ENCODE results near the gene KLF7. TPM values are rescaled to one million over a fixed set of nuclear protein-coding genes. Genes with fewer than 3 reads are reported as not detected.
A peak's percentile ranks its signal among the peaks of the same experiment; 100 is the strongest.

KLF7 gene
- total RNA-seq, 1 experiment from 2014 or later, result 5.5 TPM

DNA sequence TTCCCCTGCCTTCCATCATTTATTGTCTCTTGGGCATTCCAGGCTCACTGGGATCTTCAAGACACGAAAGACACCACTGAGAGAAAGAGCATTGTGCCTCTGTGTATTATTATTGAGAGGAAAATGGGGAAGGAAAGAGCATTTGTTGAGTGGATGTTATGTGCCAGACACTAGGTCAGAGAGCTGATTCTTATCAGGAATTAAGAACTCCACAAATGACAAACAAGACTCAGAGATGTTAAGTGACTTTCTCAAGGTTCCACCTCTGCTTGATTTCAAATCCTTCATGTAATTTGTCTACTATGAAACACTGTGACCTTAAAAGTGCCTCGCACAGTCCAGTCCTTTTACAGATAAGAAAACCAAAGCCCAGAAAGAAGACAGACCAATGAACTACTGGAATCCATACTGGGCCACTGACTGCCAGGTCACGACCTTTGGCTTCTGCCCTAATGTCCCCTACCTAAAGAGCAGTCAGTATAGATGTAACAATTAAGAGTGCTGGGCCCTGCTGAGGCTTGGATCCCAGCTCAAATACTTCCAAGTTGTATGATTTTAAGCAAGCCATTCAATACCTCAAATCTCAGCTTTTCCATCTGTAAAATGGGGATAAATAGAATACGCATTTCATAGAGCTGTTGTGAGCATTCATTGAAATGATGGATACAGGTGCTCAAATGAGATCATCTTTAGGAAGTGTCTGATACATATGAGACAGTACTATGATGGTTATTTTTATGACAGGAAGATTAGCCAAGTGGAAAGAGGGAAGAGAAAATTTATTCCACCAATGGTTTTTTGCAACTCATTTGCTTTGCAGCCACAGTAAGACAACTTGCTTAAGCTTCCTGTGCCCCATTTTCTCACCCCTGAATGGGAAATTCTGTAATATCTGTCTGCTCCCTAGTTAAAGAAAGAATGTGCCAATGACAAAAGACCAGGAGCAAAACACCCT is 10.9 kb downstream of the KLF7 start:
- in situ Hi-C loops (cut with HindIII; ENCODE audit: low pct_unique_long_range_greater_than_20kb, low sequenced_read_pairs), result no loop called here
- no peak for DNase-seq (ENCODE audit: low read depth)

GRCh38 chr2:207153266-207153975 is 12.3 kb downstream of the KLF7 start:
- in situ Hi-C loops (cut with HindIII; ENCODE audit: low pct_unique_long_range_greater_than_20kb, low sequenced_read_pairs), result no loop called here
- DNase-seq (ENCODE audit: low read depth), result no peak

DNA sequence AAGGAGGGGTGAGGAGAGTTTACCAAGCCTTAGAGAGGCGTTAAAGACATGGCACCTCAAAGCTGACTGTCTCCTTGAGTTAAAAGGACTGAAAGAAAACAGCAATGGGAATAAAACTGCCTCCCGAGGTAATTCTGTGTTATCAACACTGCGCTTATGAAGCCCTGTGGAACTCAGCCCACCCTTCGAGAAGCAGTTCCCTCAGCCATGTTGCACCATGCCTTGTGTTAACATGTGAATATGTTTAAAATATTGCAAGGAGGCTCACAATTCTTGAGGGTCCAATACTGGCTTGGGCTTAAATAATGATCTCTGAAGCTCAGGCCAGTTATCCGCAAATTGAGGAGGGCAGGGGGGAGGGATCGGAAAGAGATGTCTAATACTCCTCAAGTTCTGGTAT is 14.7 kb downstream of the KLF7 start:
- no peak for DNase-seq (ENCODE audit: low read depth)
- in situ Hi-C loops (cut with HindIII; ENCODE audit: low pct_unique_long_range_greater_than_20kb, low sequenced_read_pairs), result no loop called here

DNA sequence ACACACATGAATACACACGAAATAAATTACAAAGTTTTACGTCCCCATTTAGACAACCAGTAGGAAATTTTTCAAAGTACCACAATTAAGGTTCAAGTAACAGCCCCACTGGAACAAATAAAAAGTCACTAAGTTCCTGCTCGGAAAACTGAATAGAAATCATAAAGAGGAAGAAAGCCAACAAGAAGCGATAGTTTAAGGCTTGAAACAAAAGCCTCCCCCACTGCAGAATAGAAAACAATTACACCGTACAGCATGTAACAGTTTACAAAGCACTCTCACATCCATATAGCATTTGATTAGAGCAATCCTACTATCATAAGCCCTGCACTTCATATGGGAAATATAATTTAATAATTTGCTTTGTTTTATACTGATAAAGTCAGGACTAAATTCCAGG is 15.5 kb downstream of the KLF7 start:
- in situ Hi-C loops (cut with HindIII; ENCODE audit: low pct_unique_long_range_greater_than_20kb, low sequenced_read_pairs), result no loop called here
- DNase-seq (ENCODE audit: low read depth), result no peak

- no peak for DNase-seq (ENCODE audit: low read depth)
- in situ Hi-C loops (cut with HindIII; ENCODE audit: low pct_unique_long_range_greater_than_20kb, low sequenced_read_pairs), result no loop called here
Observed at GRCh38 chr2:207149249-207150213, 16.2 kb downstream of the KLF7 start.

GRCh38 chr2:207148020-207148419 is 17.7 kb downstream of the KLF7 start:
- in situ Hi-C loops (cut with HindIII; ENCODE audit: low pct_unique_long_range_greater_than_20kb, low sequenced_read_pairs), result no loop called here
- DNase-seq (ENCODE audit: low read depth), result no peak

- in situ Hi-C loops (cut with HindIII; ENCODE audit: low pct_unique_long_range_greater_than_20kb, low sequenced_read_pairs), result no loop called here
- DNase-seq (ENCODE audit: low read depth), result no peak
Observed at GRCh38 chr2:207144173-207144785, 21.5 kb downstream of the KLF7 start.

GRCh38 chr2:207143215-207144172 is 22.3 kb downstream of the KLF7 start:
- peak; percentile 27 for DNase-seq (ENCODE audit: low read depth)

GRCh38 chr2:207142461-207142860 is 23.3 kb downstream of the KLF7 start:
- DNase-seq (ENCODE audit: low read depth), result no peak
- in situ Hi-C loops (cut with HindIII; ENCODE audit: low pct_unique_long_range_greater_than_20kb, low sequenced_read_pairs), result no loop called here

More at GRCh38 chr2:207143215-207144172, 22.3 kb downstream of the KLF7 start:
- in situ Hi-C loops (cut with HindIII; ENCODE audit: low pct_unique_long_range_greater_than_20kb, low sequenced_read_pairs), result no loop called here

DNA sequence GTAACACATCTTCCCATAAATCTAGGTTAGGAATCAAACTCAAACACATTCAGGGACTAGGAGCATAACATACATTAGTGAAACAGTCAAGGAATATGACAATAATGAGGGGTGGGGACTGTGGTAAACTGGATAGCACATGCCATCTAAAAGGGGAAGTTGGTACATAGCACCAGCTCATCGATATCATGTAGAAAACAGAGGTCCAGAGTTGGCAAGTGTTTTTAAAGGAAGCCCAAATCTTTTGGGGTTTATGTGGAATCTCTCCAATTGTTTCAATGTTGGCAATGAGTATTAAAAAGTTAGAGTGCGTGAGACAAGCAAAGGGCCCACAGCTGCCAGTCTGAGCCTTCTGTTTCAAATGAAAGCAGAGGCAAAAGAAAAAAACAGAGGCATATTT is 24.4 kb downstream of the KLF7 start:
- in situ Hi-C loops (cut with HindIII; ENCODE audit: low pct_unique_long_range_greater_than_20kb, low sequenced_read_pairs), result no loop called here
- DNase-seq (ENCODE audit: low read depth), result no peak

GRCh38 chr2:207140265-207140664 is 25.5 kb downstream of the KLF7 start:
- no peak for DNase-seq (ENCODE audit: low read depth)
- in situ Hi-C loops (cut with HindIII; ENCODE audit: low pct_unique_long_range_greater_than_20kb, low sequenced_read_pairs), result no loop called here

DNA sequence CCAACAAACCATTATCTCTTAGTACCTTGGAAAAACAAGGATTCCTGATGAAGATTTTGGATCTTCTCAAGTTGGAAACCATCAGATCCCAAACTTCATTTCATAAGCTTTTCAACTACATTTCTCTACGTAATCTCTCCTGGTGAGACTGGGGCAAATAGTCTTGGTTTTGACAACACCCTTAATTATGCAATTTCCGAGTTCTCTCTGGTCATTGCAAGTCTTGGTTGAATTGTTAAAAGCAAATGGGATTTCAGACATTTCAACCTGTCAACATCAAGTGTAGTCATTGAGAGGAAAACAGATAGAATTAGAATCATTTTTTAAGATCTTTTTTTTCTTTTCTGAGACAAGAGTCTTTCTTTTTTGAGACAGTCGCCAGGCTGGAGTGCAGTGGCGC is 26.2 kb downstream of the KLF7 start:
- no peak for DNase-seq (ENCODE audit: low read depth)
- in situ Hi-C loops (cut with HindIII; ENCODE audit: low pct_unique_long_range_greater_than_20kb, low sequenced_read_pairs), result no loop called here

DNA sequence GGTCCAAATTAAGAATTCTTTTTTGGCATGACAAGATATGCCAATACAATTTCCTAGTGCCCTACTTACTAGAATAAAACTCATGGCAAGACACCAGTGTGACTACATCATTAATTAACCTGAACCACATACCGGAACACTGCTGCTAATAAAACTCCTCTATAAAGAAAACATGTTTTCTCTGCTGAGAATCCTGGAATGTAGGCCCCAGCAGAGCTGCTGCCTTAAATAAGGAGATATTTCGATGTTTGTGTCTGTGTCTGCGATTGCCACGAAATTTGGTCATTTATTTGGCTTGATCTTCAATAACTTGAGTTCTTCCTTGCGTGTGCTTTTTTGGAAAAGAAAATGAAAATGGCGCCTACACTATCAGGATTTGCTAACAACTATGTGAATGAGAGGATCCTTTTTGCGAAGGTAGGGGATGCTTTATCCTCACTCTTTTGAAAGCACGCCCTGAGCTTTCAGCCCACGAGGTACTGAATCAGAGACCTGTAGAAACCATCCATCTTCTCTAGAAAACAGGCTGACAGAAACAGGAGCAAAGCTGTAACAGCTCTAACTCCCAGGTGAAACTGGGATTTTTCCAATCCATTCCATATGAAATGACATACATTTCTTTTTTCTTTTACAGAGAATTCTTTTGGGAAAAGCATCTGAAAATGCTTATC is 27.0 kb downstream of the KLF7 start:
- no peak for DNase-seq (ENCODE audit: low read depth)
- in situ Hi-C loops (cut with HindIII; ENCODE audit: low pct_unique_long_range_greater_than_20kb, low sequenced_read_pairs), result no loop called here

DNA sequence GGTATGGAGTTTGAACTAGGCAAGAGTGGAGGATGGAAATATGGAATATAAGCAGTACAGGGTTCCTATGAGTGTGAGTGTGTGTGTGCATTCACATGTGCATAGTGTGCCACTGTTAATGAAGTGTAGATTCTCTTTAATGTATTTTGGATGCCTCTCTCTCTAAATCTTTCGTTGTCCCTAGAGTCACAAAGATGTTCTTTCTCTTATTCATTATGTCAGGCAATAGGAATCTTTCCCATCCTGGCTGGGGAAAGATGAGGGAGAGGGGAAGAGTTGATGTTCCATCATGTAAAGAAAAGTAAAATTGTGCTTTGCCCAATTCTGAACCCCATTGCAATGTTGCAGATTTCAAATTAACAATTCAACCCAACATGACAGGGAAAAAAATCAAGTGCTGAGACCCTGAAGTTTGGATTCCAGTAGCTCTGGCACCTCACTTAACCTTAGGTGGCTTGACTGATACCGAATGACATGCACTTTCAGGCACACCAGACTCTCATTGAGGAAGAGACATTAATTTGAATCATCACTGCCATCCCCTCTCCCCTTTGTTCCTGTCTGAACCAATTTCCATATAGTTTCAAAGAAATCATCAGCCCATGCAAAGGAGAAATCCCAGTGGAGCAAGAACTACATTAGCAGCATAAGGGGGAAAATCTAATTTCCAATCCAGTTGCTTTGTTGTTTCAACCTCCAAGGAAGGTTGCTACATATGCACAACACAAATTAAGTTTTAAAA is 28.0 kb downstream of the KLF7 start:
- in situ Hi-C loops (cut with HindIII; ENCODE audit: low pct_unique_long_range_greater_than_20kb, low sequenced_read_pairs), result no loop called here
- no peak for DNase-seq (ENCODE audit: low read depth)

GRCh38 chr2:207136874-207137273 is 28.9 kb downstream of the KLF7 start:
- no peak for DNase-seq (ENCODE audit: low read depth)
- in situ Hi-C loops (cut with HindIII; ENCODE audit: low pct_unique_long_range_greater_than_20kb, low sequenced_read_pairs), result no loop called here

Data from Caki2 (cell line).